CD4-positive, alpha-beta T cell treated with Interleukin-10 for 1 hour (primary cell): ENCODE data around the gene HMHB1.

Experiments
- DNase-seq: peaks from one replicate; pipeline ENCODE4 v3.0.0-alpha.2; 2020

The HMHB1 gene

GRCh38 chr5:143812085-143812705 is at the start of gene HMHB1:
Gene HMHB1, plus strand, starts transcription at chr5:143812161.
- DNase-seq, result no peak

- no peak for DNase-seq
Observed at GRCh38 chr5:143762636-143763220, 49.2 kb upstream of the HMHB1 start.

GRCh38 chr5:143767162-143767561 is 44.8 kb upstream of the HMHB1 start:
- no peak for DNase-seq

GRCh38 chr5:143769026-143769786 is 42.8 kb upstream of the HMHB1 start:
- no peak for DNase-seq

GRCh38 chr5:143770450-143770849 is 41.5 kb upstream of the HMHB1 start:
- no peak for DNase-seq

DNA sequence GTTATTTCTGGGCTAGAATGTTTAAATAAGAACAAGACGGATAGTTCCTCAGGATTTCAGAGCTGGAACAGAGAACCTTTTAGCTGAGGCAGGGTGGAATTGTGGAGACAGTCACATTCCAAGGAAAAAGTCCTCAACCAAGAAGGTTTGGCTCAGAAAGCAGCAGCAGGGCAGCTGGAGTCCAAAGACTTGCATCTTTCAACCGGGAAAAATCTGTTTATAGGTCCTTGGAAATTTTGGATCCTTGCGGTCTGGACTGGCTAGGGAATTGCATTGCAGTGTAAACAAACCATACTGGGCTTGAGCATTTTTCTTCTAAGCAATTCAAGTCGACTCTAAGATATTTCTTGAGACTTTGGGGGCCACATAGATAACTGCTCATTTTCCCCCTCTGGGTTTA is 40.8 kb upstream of the HMHB1 start:
- no peak for DNase-seq

- DNase-seq, result no peak
Observed at GRCh38 chr5:143771602-143772001, 40.4 kb upstream of the HMHB1 start.

GRCh38 chr5:143772621-143773020 is 39.3 kb upstream of the HMHB1 start:
- no peak for DNase-seq

DNA sequence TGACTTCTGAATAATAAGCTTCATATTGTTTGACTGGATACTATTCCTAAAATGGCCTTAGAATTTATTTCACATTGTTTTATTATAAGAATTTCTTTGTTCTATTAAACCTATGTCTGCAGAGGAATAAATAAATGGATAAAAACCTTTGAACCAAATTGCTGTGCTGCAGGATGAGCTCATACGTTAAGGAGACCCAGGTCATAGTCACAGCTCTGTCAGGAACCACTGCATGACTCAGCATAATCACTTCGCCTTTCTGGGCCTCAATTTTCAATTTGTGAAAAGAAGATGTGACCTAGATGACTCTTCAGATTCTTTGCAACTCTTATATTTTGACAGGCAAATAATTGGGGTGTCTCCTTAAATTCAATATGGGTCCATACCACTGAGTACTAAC is 36.7 kb upstream of the HMHB1 start:
- no peak for DNase-seq

DNA sequence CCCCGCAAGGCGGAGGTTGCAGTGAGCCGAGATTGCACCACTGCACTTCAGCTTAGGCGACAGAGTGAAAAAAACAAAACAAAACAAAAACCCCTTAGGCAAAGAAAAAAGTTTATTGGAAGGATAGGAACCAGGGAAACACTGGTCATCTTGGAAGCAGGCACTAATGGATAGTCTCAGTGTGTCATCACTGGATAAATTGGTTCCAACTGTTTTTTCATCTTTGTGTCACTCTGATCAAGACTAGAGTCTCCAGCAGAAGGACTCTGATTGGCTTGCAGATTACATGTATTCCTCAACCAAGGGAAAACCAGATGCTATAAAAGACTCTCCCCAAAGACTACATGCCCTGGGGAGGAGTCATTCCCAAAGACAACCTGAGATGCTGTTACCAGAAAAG is 35.0 kb upstream of the HMHB1 start:
- no peak for DNase-seq

GRCh38 chr5:143779506-143779905 is 32.5 kb upstream of the HMHB1 start:
- DNase-seq, result no peak

DNA sequence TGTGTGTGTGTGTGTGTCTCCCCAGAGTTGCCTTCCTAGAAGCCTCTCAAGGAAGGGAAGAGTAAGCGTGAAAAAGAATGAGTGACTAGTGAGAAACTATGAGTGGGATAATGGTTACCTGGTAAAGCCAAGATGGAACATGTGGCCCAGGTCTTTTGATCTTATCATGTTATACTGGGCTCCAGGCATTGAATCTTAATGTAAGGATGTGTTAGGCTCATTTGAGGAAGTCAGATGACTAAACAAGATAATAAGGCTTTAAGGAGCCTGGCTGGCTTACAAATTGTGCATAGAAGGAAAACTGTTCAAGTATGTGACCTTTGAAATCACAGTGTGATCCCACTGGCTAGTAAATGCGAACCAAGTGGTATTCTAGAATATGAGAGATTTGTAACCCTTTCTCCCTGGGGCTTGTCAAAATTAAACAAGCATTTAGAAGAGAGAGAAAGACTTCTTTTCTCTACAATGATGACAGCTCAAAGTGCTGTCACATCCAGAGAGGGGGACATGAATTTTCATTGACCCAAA is 29.9 kb upstream of the HMHB1 start:
- DNase-seq, result no peak

- no peak for DNase-seq
Observed at GRCh38 chr5:143782588-143783386, 29.2 kb upstream of the HMHB1 start.

GRCh38 chr5:143788401-143788800 is 23.6 kb upstream of the HMHB1 start:
- no peak for DNase-seq

DNA sequence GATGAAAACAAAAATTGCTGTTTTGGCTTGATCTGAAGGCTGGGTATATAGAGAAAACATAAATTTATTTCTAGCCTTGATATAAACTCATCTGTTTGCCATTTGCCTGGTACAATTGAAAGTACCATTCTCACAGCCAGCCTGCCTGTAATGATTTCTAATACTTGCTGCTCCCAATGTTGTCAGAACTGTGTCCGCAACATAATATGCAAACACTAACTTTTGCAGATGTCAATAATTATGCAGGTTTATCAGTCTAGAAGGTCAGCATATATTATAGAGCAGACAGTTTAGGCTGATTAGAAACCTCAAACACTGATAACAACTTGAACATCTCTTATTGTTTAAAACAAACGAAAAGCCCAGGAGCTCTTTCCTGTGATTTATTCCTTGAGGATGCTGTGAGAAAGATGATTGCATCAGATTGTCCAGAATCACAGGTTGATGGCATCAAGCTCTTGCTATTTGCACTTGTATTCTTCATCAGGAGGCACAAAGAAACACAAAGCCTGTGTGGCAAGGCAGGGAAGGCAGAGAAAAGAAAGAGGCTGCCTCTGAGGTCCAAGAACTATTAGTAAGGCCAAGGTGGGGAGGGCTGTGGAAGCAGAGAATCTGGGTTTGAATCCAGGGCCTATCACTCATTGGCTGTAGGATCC is 21.4 kb upstream of the HMHB1 start:
- DNase-seq, result no peak

DNA sequence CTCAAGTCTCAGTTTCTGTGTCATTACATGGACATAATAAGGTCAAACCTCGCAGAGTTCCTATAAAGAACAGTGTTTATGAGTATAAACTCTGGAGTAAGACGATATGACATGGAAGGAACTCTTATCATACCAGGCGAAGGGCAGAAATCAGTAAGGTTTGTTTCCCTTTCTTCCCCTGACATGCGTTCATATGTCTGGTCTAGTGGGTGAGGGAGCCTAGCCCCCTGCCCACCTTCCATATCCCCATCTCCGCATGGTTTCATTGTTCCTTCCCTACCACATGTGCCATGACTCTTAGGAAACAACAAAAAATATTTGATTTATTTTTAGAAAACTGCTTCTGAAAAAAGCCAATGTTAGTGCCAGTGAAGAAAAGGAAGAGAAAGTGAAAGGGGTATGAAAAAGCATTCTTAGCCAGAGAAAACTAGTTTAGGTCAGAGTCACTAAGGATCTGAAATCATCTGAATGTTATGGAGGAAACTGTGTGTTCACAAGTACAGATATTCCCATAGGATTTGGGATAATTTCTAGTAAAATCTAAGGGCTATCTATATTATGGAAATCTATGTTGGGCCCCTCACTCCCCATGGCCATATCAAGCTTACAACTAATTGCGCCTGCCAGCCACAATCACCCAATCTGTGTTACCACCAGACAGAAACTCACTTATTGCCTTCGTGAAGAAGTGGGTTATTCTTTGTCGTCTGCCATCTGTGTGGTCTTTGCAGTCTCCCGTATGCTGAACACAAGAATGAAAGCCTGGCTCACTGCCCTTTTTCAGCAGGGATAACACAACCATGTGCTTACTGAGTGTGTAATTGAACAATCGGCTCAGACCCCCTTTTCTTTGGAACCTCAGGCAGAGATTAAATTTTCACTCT is 19.9 kb upstream of the HMHB1 start:
- no peak for DNase-seq

GRCh38 chr5:143793249-143793648 is 18.7 kb upstream of the HMHB1 start:
- no peak for DNase-seq

DNA sequence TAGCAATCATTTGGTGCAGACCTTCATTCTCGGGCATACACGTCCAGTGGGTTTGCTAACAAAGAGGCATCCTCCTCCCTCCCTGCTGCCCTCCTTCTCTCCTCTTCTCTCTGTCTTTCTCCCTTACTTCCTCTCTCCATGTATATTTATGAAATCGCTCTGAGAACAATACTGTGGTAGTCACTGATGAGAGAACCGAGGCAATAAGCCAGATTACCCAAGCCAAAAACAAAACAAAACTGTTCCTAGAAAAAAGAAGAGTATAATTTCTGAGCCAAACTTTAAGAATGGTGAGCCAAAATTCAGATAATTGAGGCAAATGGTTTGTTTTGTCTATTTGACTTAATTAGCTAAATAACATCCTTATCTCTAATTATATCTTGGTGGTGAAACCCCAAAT is 15.8 kb upstream of the HMHB1 start:
- DNase-seq, result no peak

- no peak for DNase-seq
Observed at GRCh38 chr5:143796753-143797152, 15.2 kb upstream of the HMHB1 start.

GRCh38 chr5:143800715-143801114 is 11.2 kb upstream of the HMHB1 start:
- no peak for DNase-seq

GRCh38 chr5:143801252-143801939 is 10.6 kb upstream of the HMHB1 start:
- no peak for DNase-seq
